K562 (cell line): ENCODE results near the gene FTL. TPM values are rescaled to one million over a fixed set of nuclear protein-coding genes. Genes with fewer than 3 reads are reported as not detected.

Experiments used
- ATAC-seq: fragments of 200-7000 bp; cut with Tn5 transposase; 3 replicates; pipeline ENCODE4 v1.9.1; 2020; ENCODE audit warnings: moderate library complexity
- BruUV-seq: library from RNA; stranded (reverse); fragments of 400-500 nt; replicated peaks from 2 replicates; lab custom pipeline; 2021; lab: Mats Ljungman, UMichigan
- CTCF ChIA-PET: fragments of 300-600 bp; formaldehyde crosslinking; extraction: SDS; loops from one replicate; lab custom pipeline; 2021; ENCODE audit warnings: low intra/inter-chr PET ratio; lab: Yijun Ruan, JAX
- POLR2A ChIA-PET: fragments of 300-600, 350-650 bp; sonication (Branson Sonifier 250); formaldehyde crosslinking; extraction: SDS; loops from one replicate; lab custom pipeline; 2021; ENCODE audit warnings: antibody characterized with exemption, inconsistent platforms; lab: Yijun Ruan, JAX
- DNase-seq, 4 experiments: peaks; one replicate each; pipeline versions ENCODE4 v3.0.0 to v3.0.0-alpha.2; 2011 to 2018; ENCODE audit warnings: low spot score in 3 of 4, mixed read lengths in 3 of 4; ENCODE audit errors: extremely low read depth in 1 of 4
- FAIRE-seq: peaks from 2 replicates; lab custom pipeline; 2011; peaks lifted over from hg19 to GRCh38; lab: Jason Lieb, UNC
- H2AFZ ChIP-seq: 2 replicates; pipeline ENCODE4 v1.6.0; 2011; ENCODE audit warnings: low read depth, low read length, control low read depth, inconsistent platforms
- H3K27ac ChIP-seq: fragments of 200-600 bp; 3 replicates; pipeline ENCODE4 v1.8.0; 2011; ENCODE audit warnings: low read depth, mild to moderate bottlenecking, control low read depth, inconsistent platforms, low read length, moderate library complexity, mixed read lengths; ENCODE audit errors: extremely low read depth
- H3K27me3 ChIP-seq, 2 experiments: fragments of 300-600 bp in 1 of 2; 2 replicates in 1 of 2; 3 replicates in 1 of 2; pipeline versions ENCODE4 v1.6.0 to v1.8.0; 2011; ENCODE audit warnings: inconsistent platforms in 2 of 2, low read length in 2 of 2, mild to moderate bottlenecking in 1 of 2, mixed read lengths in 1 of 2, moderate library complexity in 1 of 2; ENCODE audit not compliant: control insufficient read depth in 2 of 2, insufficient read depth in 2 of 2
- H3K36me3 ChIP-seq: fragments of 300-600 bp; 3 replicates; pipeline ENCODE4 v1.8.0; 2011; ENCODE audit warnings: mild to moderate bottlenecking, low read length, inconsistent platforms; ENCODE audit not compliant: control insufficient read depth, insufficient read depth
- H3K4me1 ChIP-seq, 2 experiments: fragments of 200-600 bp in 1 of 2; replicated peaks in 1 of 2; 2 replicates in 1 of 2; 3 replicates in 1 of 2; pipeline versions ENCODE4 v1.5.1 to v1.8.0; 2011; ENCODE audit warnings: inconsistent platforms in 2 of 2, low read length in 2 of 2, mild to moderate bottlenecking in 1 of 2, mixed read lengths in 1 of 2, moderate library complexity in 1 of 2; ENCODE audit not compliant: control insufficient read depth in 2 of 2, insufficient read depth in 2 of 2
- H3K4me2 ChIP-seq: 2 replicates; pipeline ENCODE4 v1.6.1; 2011; ENCODE audit warnings: low read length, control low read depth, inconsistent platforms, mixed read lengths; ENCODE audit not compliant: insufficient read depth
- H3K4me3 ChIP-seq: fragments of 200-600 bp; sonication (generic), shearing (Covaris generic); 2 replicates; pipeline ENCODE4 v1.5.1; 2016; ENCODE audit warnings: control low read depth, inconsistent platforms
- H3K79me2 ChIP-seq: fragments of 200-600 bp; 3 replicates; pipeline ENCODE4 v1.8.0; 2011; ENCODE audit warnings: low read length, inconsistent platforms; ENCODE audit not compliant: control insufficient read depth, insufficient read depth
- H3K9ac ChIP-seq, 2 experiments: 2 replicates each; pipeline versions ENCODE4 v1.6.0 to v1.6.1; 2011; ENCODE audit warnings: low read depth in 2 of 2, low read length in 2 of 2, control low read depth in 1 of 2, inconsistent platforms in 1 of 2, mild to moderate bottlenecking in 1 of 2, mixed read lengths in 1 of 2; ENCODE audit not compliant: insufficient read depth in 1 of 2
- H3K9me1 ChIP-seq: one replicate; pipeline ENCODE4 v1.6.0; 2011; ENCODE audit warnings: inconsistent platforms, mild to moderate bottlenecking, low read length, moderate library complexity; ENCODE audit not compliant: control insufficient read depth, insufficient read depth
- H3K9me3 ChIP-seq: replicated peaks from 2 replicates; pipeline ENCODE4 v1.5.1; 2011; ENCODE audit warnings: low read depth, low read length, inconsistent platforms; ENCODE audit not compliant: control insufficient read depth, insufficient read depth
- H4K20me1 ChIP-seq: replicated peaks from 2 replicates; pipeline ENCODE4 v1.6.1; 2011; ENCODE audit warnings: low read length, inconsistent platforms, mixed read lengths; ENCODE audit not compliant: control insufficient read depth, insufficient read depth
- CBX2 ChIP-seq: fragments of 200-600 bp; sonication (generic); IDR thresholded peaks from one replicate; pipeline ENCODE4 v1.6.1; 2012; ENCODE audit warnings: mild to moderate bottlenecking, low read length, inconsistent platforms; ENCODE audit not compliant: insufficient read depth, poor library complexity, severe bottlenecking
- CCNT2 ChIP-seq: IDR thresholded peaks from 2 replicates; pipeline ENCODE4 v1.6.1; 2011; ENCODE audit warnings: borderline replicate concordance, low read depth, mild to moderate bottlenecking, moderate library complexity, mixed read lengths, low read length; ENCODE audit not compliant: insufficient read length; ENCODE audit errors: extremely low read depth
- ETS2 ChIP-seq: IDR thresholded peaks from 2 replicates; pipeline ENCODE4 v1.6.1; 2016; ENCODE audit warnings: borderline replicate concordance, missing genetic modification characterization, mild to moderate bottlenecking, moderate library complexity, missing compliant biosample characterization; ENCODE audit not compliant: poor library complexity, severe bottlenecking
- HCFC1 ChIP-seq: IDR thresholded peaks from 2 replicates; pipeline ENCODE4 v1.6.1; 2012; ENCODE audit warnings: low read depth, low read length, improper control_type of control experiment
- NUFIP1 ChIP-seq: fragments of 450-650 bp; IDR thresholded peaks from 2 replicates; pipeline ENCODE4 v1.6.1; 2018; ENCODE audit not compliant: partially characterized antibody
- RBFOX2 ChIP-seq: fragments of 200-400 bp; formaldehyde crosslinking; IDR thresholded peaks from 2 replicates; pipeline ENCODE4 v1.6.1; 2017; ENCODE audit warnings: low read depth, mild to moderate bottlenecking, low read length, moderate library complexity
- SPI1 ChIP-seq: IDR thresholded peaks from 2 replicates; pipeline ENCODE4 v1.6.1; 2011; ENCODE audit warnings: low read depth, low read length, control low read depth, borderline replicate concordance
- STAT5B ChIP-seq: fragments of 250-450 bp; sonication (Bioruptor Pico); IDR thresholded peaks from 2 replicates; pipeline ENCODE4 v1.8.0; 2021; ENCODE audit warnings: mild to moderate bottlenecking, inconsistent platforms
- TFAM ChIP-seq: fragments of 250-450 bp; sonication (Bioruptor Pico); conservative IDR thresholded peaks from 2 replicates; pipeline ENCODE4 v1.5.0; 2021; ENCODE audit warnings: mild to moderate bottlenecking, moderate library complexity
- WGBS: fragments of 100-300 bp; shearing (Covaris generic); methylation state at CpG from one replicate; pipeline ENCODE4 v1.1.6; 2016; ENCODE audit warnings: low coverage, mixed read lengths; ENCODE audit not compliant: insufficient coverage; ENCODE audit errors: missing lambda C conversion rate; 5-methylcytosine and 5-hydroxymethylcytosine counted together
- in situ Hi-C: fragments of 300-500 bp; cut with MboI; formaldehyde crosslinking; loops from 4 replicates; pipeline ENCODE4 v1.15.0; 2018; ENCODE audit warnings: inconsistent platforms, mixed read lengths
- intact Hi-C: fragments of 100-400 bp; cut with micrococcal nuclease; formaldehyde crosslinking; loops from 2 replicates; pipeline ENCODE4 v1.14.2; 2022
- polyA plus RNA-seq, 8 experiments: library from polyadenylated mRNA; depleted of rRNA in 4 of 8; stranded (reverse) in 5 of 8; unstranded in 3 of 8; fragments of >200 nt; fragmentation: Nextera tagmentation in 2 of 8; fragmentation: Illumina TruSeq in 1 of 8; extraction: Ambion mirVana in 2 of 8; extraction: Trizol in 1 of 8; gene quantifications; 2 replicates each; pipeline versions ENCODE4 v1.2.1 to v1.2.3, GENCODE V29; 2011 to 2014; ENCODE audit warnings: inconsistent platforms in 1 of 8, missing spikeins in 1 of 8
- total RNA-seq, 7 experiments: library from RNA; depleted of rRNA in 6 of 7; stranded (reverse); fragments of >200 nt in 6 of 7; fragmentation: Illumina TruSeq in 2 of 7; extraction: Trizol in 2 of 7; gene quantifications; 2 replicates each; pipeline versions ENCODE4 v1.2.1 to v1.2.3, GENCODE V29; 2011 to 2021; ENCODE audit warnings: low replicate concordance in 1 of 7
- TF ChIP-seq, protein P1 (sequence below), 3 experiments: IDR thresholded peaks in 2 of 3; conservative IDR thresholded peaks in 1 of 3; 2 replicates each; pipeline ENCODE4 v1.5.1; 2011 to 2012; ENCODE audit warnings: low read length in 3 of 3, mild to moderate bottlenecking in 3 of 3, control low read depth in 2 of 3, improper control_type of control experiment in 1 of 3, inconsistent platforms in 1 of 3, low read depth in 1 of 3, mixed read lengths in 1 of 3, moderate library complexity in 1 of 3; ENCODE audit not compliant: insufficient read depth in 2 of 3
- TF ChIP-seq, protein P2 (sequence below): sonication (generic); formaldehyde crosslinking; IDR thresholded peaks from 2 replicates; pipeline ENCODE4 v1.8.0; 2022; ENCODE audit warnings: mild to moderate bottlenecking, missing genetic modification reagents, borderline replicate concordance

Gene FTL
- total and polyA plus RNA-seq, 9 of the 15 experiments (the other 6 are each of a cell fraction or from before 2014, with no cell fraction given) = 1,231 to 27,415 (median 3,965) TPM

DNA sequence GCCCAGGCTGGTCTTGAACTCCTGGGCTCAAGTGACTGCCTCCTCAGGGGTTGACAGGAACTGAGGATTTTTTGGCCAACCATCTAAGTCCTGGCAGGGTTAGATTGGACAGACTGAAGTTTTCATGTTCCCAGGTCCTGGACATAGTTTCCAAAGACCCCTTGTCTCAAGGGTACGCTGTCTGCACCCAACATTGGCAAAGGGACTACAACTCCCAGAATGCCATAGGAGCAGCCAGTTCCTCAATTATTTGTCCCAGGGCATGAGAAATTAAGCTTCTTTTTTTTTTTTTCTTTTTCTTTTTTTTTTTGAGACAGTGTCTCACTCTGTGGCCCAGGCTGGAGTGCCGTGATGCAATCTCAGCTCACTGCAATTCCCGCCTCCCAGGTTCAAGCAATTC lies 21.1 kb downstream of the FTL start (continued):
- peak; percentile 60 for TF ChIP-seq HCFC1
- peak; percentile 84 for TF ChIP-seq SPI1

DNA sequence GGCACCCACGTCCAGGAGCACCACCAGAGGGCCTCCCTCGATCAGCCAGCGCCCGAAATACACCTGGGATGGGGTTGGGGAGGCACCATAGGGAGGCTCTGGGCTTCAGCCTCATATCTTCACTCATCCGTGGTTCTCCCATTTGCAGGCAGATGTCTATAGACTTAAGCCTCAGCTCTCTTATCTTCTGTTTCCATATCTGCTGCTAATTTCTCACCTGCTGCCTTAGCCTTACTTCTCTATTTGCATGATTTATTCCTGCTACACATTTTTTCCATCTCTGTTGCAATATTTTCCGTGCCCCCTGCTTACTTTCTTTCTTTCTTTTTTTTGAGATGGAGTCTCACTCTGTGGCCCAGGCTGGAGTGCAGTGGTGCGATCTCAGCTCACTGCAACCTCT lies 22.2 kb downstream of the FTL start:
- Histone ChIP-seq H4K20me1 (no peaks in the 10 kb centered on the region), H3K79me2 (peaks cover 20% of the 10 kb centered on the region), H3K36me3 (peaks cover 67% of the 10 kb centered on the region), H3K27me3 (no peaks in the 10 kb centered on the region), H3K4me3 (no peak overlapping the region), H3K9ac (peak overlapping the region in 1 of 2 experiments; percentile 65; a peak in 2 of 4 replicates), H2AFZ (no peak overlapping the region), H3K9me1 (no peaks in the 10 kb centered on the region), H3K4me2 (no peak overlapping the region), H3K4me1 (peaks cover 5 to 22% of the 10 kb centered on the region in 2 experiments; a peak in 4 of 5 replicates), H3K9me3 (no peaks in the 10 kb centered on the region), H3K27ac (no peak overlapping the region)
- no peak for TF ChIP-seq NUFIP1
- peak; percentile 25; the same call in 1 of the 2 replicates for TF ChIP-seq RBFOX2
- TF ChIP-seq, protein P1, sequence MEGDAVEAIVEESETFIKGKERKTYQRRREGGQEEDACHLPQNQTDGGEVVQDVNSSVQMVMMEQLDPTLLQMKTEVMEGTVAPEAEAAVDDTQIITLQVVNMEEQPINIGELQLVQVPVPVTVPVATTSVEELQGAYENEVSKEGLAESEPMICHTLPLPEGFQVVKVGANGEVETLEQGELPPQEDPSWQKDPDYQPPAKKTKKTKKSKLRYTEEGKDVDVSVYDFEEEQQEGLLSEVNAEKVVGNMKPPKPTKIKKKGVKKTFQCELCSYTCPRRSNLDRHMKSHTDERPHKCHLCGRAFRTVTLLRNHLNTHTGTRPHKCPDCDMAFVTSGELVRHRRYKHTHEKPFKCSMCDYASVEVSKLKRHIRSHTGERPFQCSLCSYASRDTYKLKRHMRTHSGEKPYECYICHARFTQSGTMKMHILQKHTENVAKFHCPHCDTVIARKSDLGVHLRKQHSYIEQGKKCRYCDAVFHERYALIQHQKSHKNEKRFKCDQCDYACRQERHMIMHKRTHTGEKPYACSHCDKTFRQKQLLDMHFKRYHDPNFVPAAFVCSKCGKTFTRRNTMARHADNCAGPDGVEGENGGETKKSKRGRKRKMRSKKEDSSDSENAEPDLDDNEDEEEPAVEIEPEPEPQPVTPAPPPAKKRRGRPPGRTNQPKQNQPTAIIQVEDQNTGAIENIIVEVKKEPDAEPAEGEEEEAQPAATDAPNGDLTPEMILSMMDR (IDR thresholded peaks at IDR 0.05 in 2 of 3, conservative IDR thresholded peaks at IDR 0.05 in 1 of 3; ENCODE audit: insufficient read depth in 2 of 3, low read depth in 1 of 3, low read length in 3 of 3) = peak in 1 of 3 experiments; percentile 13; a peak in 1 of 6 replicates
- no peak for TF ChIP-seq CBX2
- TF ChIP-seq STAT5B = no peak
- TF ChIP-seq TFAM (CRISPR knock-in tag) = no peak
- no peak for TF ChIP-seq ETS2 (tag)
- TF ChIP-seq CCNT2 = no peak
- TF ChIP-seq, protein P2, sequence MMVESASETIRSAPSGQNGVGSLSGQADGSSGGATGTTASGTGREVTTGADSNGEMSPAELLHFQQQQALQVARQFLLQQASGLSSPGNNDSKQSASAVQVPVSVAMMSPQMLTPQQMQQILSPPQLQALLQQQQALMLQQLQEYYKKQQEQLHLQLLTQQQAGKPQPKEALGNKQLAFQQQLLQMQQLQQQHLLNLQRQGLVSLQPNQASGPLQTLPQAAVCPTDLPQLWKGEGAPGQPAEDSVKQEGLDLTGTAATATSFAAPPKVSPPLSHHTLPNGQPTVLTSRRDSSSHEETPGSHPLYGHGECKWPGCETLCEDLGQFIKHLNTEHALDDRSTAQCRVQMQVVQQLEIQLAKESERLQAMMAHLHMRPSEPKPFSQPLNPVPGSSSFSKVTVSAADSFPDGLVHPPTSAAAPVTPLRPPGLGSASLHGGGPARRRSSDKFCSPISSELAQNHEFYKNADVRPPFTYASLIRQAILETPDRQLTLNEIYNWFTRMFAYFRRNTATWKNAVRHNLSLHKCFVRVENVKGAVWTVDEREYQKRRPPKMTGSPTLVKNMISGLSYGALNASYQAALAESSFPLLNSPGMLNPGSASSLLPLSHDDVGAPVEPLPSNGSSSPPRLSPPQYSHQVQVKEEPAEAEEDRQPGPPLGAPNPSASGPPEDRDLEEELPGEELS (CRISPR knock-in tag) = no peak
- BruUV-seq = no TSS peak
- ChIA-PET POLR2A (interaction anchor here (0.7 to 1.8 kb wide), 5 partner anchors 18 to 160 kb away, joined by 3 to 4 read pairs (median 3); no protein-coding TSS in a partner anchor), CTCF (no interaction called here)
- in situ Hi-C loops (no loop called here), intact Hi-C loops (no loop called here)
- ATAC-seq (peak; percentile 28; the same call in 2 of the 3 replicates), DNase-seq (no peak), FAIRE-seq (no peak)
- whole genome bisulfite sequencing = 54% methylated on average over 6 of the region's 7 CpGs
